Right lobe of liver (tissue), 4 donors: ENCODE results near the gene FAXDC2.

Experiments used
- CTCF ChIP-seq, 4 donors: fragments of 200-600 bp in 3 of 4; fragments of 450-650 bp in 1 of 4; IDR thresholded peaks; one replicate each; pipeline versions ENCODE4 v1.5.1 to v1.8.0; 2016 to 2022; ENCODE audit warnings: antibody characterized with exemption in 4 of 4, mild to moderate bottlenecking in 2 of 4
- POLR2A ChIP-seq: fragments of 450-650 bp; IDR thresholded peaks from one replicate; pipeline ENCODE4 v1.6.1; 2017; ENCODE audit warnings: antibody characterized with exemption, mild to moderate bottlenecking
- donor health status: DM: no; HTN: no; CAD: no.
- donor health status: DM: no; HTN: no; CAD: no.
- donor health status: DM: no; HTN: yes; CAD: no.

GRCh38 chr5:154866841-154867240 is 16.4 kb upstream of the FAXDC2 start:
- TF ChIP-seq POLR2A (no peak), CTCF (IDR thresholded peaks at IDR 0.05) (no peak)
